ENCODE results near the gene FRA10AC1. TPM values are rescaled to one million over a fixed set of nuclear protein-coding genes. Genes with fewer than 3 reads are reported as not detected.

The FRA10AC1 gene
- total RNA-seq, 2 donors from 2014 or later = 8.0 to 9.2 TPM

DNA sequence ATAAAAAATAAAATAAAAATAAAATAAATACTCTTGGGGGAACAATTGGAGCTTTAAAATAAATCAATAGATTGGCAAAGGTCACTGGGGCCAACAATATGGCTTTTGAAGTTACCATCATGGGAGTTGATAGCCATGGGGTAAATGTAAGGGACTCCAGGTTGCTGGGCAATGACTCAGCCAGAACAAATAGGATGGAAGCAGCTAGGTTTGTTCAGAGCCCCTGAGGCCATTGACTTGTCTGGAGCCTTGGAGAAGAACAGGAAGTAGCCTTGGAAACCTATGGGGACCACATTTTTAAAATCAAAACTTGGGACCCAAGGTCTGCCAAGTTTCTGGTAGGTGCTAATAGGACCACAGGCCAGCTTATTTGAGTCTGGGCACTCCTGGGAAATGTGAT, 20.2 kb upstream of the FRA10AC1 start:
- H3K9me3 ChIP-seq = no peaks in the 10 kb centered on the region
- DNase-seq (ENCODE audit: low spot score) = no peak
- no peaks in the 10 kb centered on the region for H3K4me1 ChIP-seq
- H3K36me3 ChIP-seq = no peaks in the 10 kb centered on the region
- no peaks in the 10 kb centered on the region for H3K27me3 ChIP-seq
- no peak overlapping the region for H3K27ac ChIP-seq
- H3K4me3 ChIP-seq = no peak overlapping the region
- TF ChIP-seq, protein P1, sequence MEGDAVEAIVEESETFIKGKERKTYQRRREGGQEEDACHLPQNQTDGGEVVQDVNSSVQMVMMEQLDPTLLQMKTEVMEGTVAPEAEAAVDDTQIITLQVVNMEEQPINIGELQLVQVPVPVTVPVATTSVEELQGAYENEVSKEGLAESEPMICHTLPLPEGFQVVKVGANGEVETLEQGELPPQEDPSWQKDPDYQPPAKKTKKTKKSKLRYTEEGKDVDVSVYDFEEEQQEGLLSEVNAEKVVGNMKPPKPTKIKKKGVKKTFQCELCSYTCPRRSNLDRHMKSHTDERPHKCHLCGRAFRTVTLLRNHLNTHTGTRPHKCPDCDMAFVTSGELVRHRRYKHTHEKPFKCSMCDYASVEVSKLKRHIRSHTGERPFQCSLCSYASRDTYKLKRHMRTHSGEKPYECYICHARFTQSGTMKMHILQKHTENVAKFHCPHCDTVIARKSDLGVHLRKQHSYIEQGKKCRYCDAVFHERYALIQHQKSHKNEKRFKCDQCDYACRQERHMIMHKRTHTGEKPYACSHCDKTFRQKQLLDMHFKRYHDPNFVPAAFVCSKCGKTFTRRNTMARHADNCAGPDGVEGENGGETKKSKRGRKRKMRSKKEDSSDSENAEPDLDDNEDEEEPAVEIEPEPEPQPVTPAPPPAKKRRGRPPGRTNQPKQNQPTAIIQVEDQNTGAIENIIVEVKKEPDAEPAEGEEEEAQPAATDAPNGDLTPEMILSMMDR (IDR thresholded peaks at IDR 0.05) = no peak

DNA sequence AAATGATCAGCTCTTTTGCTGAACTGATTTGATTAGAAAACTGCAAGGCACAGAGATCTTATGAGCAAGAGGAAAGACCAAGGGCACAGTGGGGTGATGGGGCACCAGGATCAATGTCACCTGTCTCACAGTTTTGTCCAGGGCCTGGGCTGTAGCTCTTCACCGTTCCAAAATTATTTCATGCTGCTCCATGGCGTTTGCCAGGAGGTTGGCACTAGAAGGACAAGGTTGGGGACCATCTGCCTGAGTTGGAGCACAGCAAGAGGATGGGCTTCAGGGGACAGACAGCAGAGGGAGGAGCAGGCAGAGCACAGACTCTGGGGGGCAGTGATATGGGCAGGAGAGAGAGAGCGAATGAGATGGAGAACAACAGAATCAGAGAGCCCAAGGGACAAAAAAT, 17.5 kb upstream of the FRA10AC1 start:
- no peaks in the 10 kb centered on the region for H3K36me3 ChIP-seq
- TF ChIP-seq, protein P1 (IDR thresholded peaks at IDR 0.05) = no peak
- no peak overlapping the region for H3K4me3 ChIP-seq
- no peak overlapping the region for H3K27ac ChIP-seq
- H3K9me3 ChIP-seq = no peaks in the 10 kb centered on the region
- H3K27me3 ChIP-seq = no peaks in the 10 kb centered on the region
- DNase-seq (ENCODE audit: low spot score) = no peak
- H3K4me1 ChIP-seq = no peaks in the 10 kb centered on the region

GRCh38 chr10:93718937-93719725, 16.7 kb upstream of the FRA10AC1 start:
- no peak overlapping the region for H3K27ac ChIP-seq
- TF ChIP-seq, protein P1 (IDR thresholded peaks at IDR 0.05) = no peak
- no peaks in the 10 kb centered on the region for H3K9me3 ChIP-seq
- DNase-seq (ENCODE audit: low spot score) = no peak
- H3K4me1 ChIP-seq = no peaks in the 10 kb centered on the region
- H3K27me3 ChIP-seq = no peaks in the 10 kb centered on the region
- no peaks in the 10 kb centered on the region for H3K36me3 ChIP-seq
- H3K4me3 ChIP-seq = no peak overlapping the region

DNA sequence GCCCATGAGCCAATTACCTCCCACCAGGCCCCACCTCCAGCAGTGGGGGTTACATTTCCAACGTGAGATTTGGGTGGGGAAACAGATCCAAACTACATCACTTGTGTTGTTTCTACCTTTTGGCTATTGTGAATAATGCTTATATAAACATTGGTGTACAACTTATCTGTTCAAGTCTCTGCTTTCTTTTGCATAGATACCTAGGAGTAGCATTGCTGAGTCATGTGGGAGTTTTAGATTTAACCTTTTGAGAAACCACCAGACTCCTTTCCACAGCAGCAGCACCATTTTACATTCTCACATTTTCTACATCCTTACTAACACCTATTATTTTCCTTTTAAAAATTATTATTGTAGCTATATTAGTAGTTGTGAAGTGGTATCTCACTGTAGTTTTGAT, 14.4 kb upstream of the FRA10AC1 start:
- H3K4me1 ChIP-seq = no peaks in the 10 kb centered on the region
- DNase-seq (ENCODE audit: low spot score) = no peak
- TF ChIP-seq, protein P1 (IDR thresholded peaks at IDR 0.05) = no peak
- no peak overlapping the region for H3K4me3 ChIP-seq
- no peaks in the 10 kb centered on the region for H3K36me3 ChIP-seq
- no peaks in the 10 kb centered on the region for H3K27me3 ChIP-seq
- H3K9me3 ChIP-seq = no peaks in the 10 kb centered on the region
- no peak overlapping the region for H3K27ac ChIP-seq

- Histone ChIP-seq H3K4me3 (no peak overlapping the region), H3K9me3 (no peaks in the 10 kb centered on the region), H3K4me1 (no peaks in the 10 kb centered on the region), H3K27me3 (no peaks in the 10 kb centered on the region), H3K36me3 (no peaks in the 10 kb centered on the region), H3K27ac (no peak overlapping the region)
- TF ChIP-seq, protein P1 (IDR thresholded peaks at IDR 0.05) = no peak
- no peak for DNase-seq (ENCODE audit: low spot score)
Observed at GRCh38 chr10:93715345-93715744, 13.0 kb upstream of the FRA10AC1 start.

- no peak for DNase-seq (ENCODE audit: low spot score)
- no peak overlapping the region for H3K27ac ChIP-seq
- H3K36me3 ChIP-seq = no peaks in the 10 kb centered on the region
- no peaks in the 10 kb centered on the region for H3K9me3 ChIP-seq
- H3K4me1 ChIP-seq = no peaks in the 10 kb centered on the region
- TF ChIP-seq, protein P1 (IDR thresholded peaks at IDR 0.05) = no peak
- H3K27me3 ChIP-seq = no peaks in the 10 kb centered on the region
- H3K4me3 ChIP-seq = no peak overlapping the region
Observed at GRCh38 chr10:93712593-93712992, 10.2 kb upstream of the FRA10AC1 start.

Data from right atrium auricular region (tissue), 2 donors.